Measurements from ENCODE around the gene GFRA3. TPM values are rescaled to one million over a fixed set of nuclear protein-coding genes. Genes with fewer than 3 reads are reported as not detected.

Gene GFRA3
- total RNA-seq, 1 donor from 2014 or later: 0.90 TPM

GRCh38 chr5:138226910-138227309, 47.5 kb downstream of the GFRA3 start:
- DNase-seq: no peak
- intact Hi-C loops (cut with DNase I): no loop called here
- Histone ChIP-seq H3K27me3 (no peaks in the 10 kb centered on the region), H3K9me3 (no peaks in the 10 kb centered on the region), H3K27ac (no peak overlapping the region), H3K36me3 (no peaks in the 10 kb centered on the region), H3K4me1 (no peaks in the 10 kb centered on the region), H3K4me3 (no peak overlapping the region)
- no peak for ATAC-seq
- TF ChIP-seq CTCF (IDR thresholded peaks at IDR 0.05): no peak

GRCh38 chr5:138224712-138225111, 49.7 kb downstream of the GFRA3 start:
- H3K27me3 ChIP-seq: no peaks in the 10 kb centered on the region
- H3K36me3 ChIP-seq: no peaks in the 10 kb centered on the region
- H3K27ac ChIP-seq: no peak overlapping the region
- intact Hi-C loops (cut with DNase I): no loop called here
- no peaks in the 10 kb centered on the region for H3K4me1 ChIP-seq
- H3K4me3 ChIP-seq: no peak overlapping the region
- no peaks in the 10 kb centered on the region for H3K9me3 ChIP-seq
- ATAC-seq: no peak
- TF ChIP-seq CTCF (IDR thresholded peaks at IDR 0.05): no peak
- DNase-seq: no peak

GRCh38 chr5:138223532-138223931, 50.9 kb downstream of the GFRA3 start:
- TF ChIP-seq CTCF (IDR thresholded peaks at IDR 0.05): no peak
- Histone ChIP-seq H3K4me3 (no peak overlapping the region), H3K27ac (no peak overlapping the region), H3K36me3 (no peaks in the 10 kb centered on the region), H3K9me3 (no peaks in the 10 kb centered on the region), H3K27me3 (no peaks in the 10 kb centered on the region), H3K4me1 (no peaks in the 10 kb centered on the region)
- DNase-seq: no peak
- ATAC-seq: no peak
- intact Hi-C loops (cut with DNase I): no loop called here

GRCh38 chr5:138216799-138217198, 57.6 kb downstream of the GFRA3 start:
- H3K4me1 ChIP-seq: peaks cover 14% of the 10 kb centered on the region
- no peaks in the 10 kb centered on the region for H3K27me3 ChIP-seq
- ATAC-seq (no peak), DNase-seq (no peak)
- TF ChIP-seq CTCF (IDR thresholded peaks at IDR 0.05): no peak
- H3K36me3 ChIP-seq: no peaks in the 10 kb centered on the region
- no peak overlapping the region for H3K4me3 ChIP-seq
- no peak overlapping the region for H3K27ac ChIP-seq
- intact Hi-C loops (cut with DNase I): no loop called here
- no peaks in the 10 kb centered on the region for H3K9me3 ChIP-seq

- Histone ChIP-seq H3K9me3 (no peaks in the 10 kb centered on the region), H3K4me3 (peak within 1 kb of the TSS; percentile 90), H3K36me3 (peaks cover 4% of the 10 kb centered on the region), H3K27me3 (no peaks in the 10 kb centered on the region), H3K4me1 (peaks cover 16% of the 10 kb centered on the region), H3K27ac (peak within 1 kb of the TSS; percentile 84)
- ATAC-seq (peak; percentile 99), DNase-seq (peak; percentile 91)
- intact Hi-C loops (cut with DNase I): no loop called here
- TF ChIP-seq CTCF (IDR thresholded peaks at IDR 0.05): no peak
These were observed 61.0 kb downstream of the GFRA3 start, which contains the start of gene CDC23 for GRCh38 chr5:138213161-138214029. Gene CDC23, minus strand, starts transcription at chr5:138213323. Its CDS starts 11 bp downstream, at chr5:138213312.
